OCI-LY1 (cell line): Measurements from ENCODE around the gene CPEB4.

Source experiments
- H2AFZ ChIP-seq: fragments of 200-600 bp; sonication (generic), shearing (Covaris generic); 2 replicates; pipeline ENCODE4 v1.6.0; 2014; ENCODE audit warnings: antibody characterized with exemption, mild to moderate bottlenecking, low read length
- H3F3A ChIP-seq: fragments of 200-600 bp; sonication (generic), shearing (Covaris generic); 2 replicates; pipeline ENCODE4 v1.6.0; 2014; ENCODE audit warnings: mild to moderate bottlenecking, antibody characterized with exemption, low read length, moderate library complexity; ENCODE audit not compliant: insufficient read depth
- H3K27ac ChIP-seq: fragments of 200-600 bp; sonication (generic); 2 replicates; pipeline ENCODE4 v1.5.1; 2014; ENCODE audit warnings: low read length, mixed run types, mild to moderate bottlenecking, low read depth; ENCODE audit not compliant: poor library complexity, severe bottlenecking
- H3K27me3 ChIP-seq: fragments of 200-600 bp; sonication (generic); 2 replicates; pipeline ENCODE4 v1.6.0; 2014; ENCODE audit warnings: antibody characterized with exemption, mild to moderate bottlenecking, low read length, moderate library complexity; ENCODE audit not compliant: insufficient read depth
- H3K36me3 ChIP-seq: fragments of 200-600 bp; sonication (generic); 2 replicates; pipeline ENCODE4 v1.6.1; 2014; ENCODE audit warnings: mild to moderate bottlenecking, antibody characterized with exemption, low read length, moderate library complexity, mixed read lengths; ENCODE audit not compliant: insufficient read depth
- H3K4me1 ChIP-seq: fragments of 200-600 bp; sonication (generic); 2 replicates; pipeline ENCODE4 v1.5.1; 2014; ENCODE audit warnings: mild to moderate bottlenecking, low read length, moderate library complexity; ENCODE audit not compliant: insufficient read depth, severe bottlenecking
- H3K4me2 ChIP-seq: fragments of 200-600 bp; sonication (generic), shearing (Covaris generic); 2 replicates; pipeline ENCODE4 v1.6.1; 2014; ENCODE audit warnings: low read length
- H3K4me3 ChIP-seq: fragments of 200-600 bp; sonication (generic); 2 replicates; pipeline ENCODE4 v1.5.1; 2014; ENCODE audit warnings: low read length, low read depth, mild to moderate bottlenecking, mixed read lengths; ENCODE audit not compliant: poor library complexity, severe bottlenecking
- H3K79me2 ChIP-seq: fragments of 200-600 bp; shearing (Covaris generic); 2 replicates; pipeline ENCODE4 v1.6.1; 2016; ENCODE audit warnings: mixed run types, low read length, mixed read lengths; ENCODE audit not compliant: insufficient read depth
- H3K9ac ChIP-seq: fragments of 200-600 bp; sonication (generic), shearing (Covaris generic); 2 replicates; pipeline ENCODE4 v1.6.1; 2014; ENCODE audit warnings: mild to moderate bottlenecking, low read length, mixed read lengths
- H3K9me2 ChIP-seq: fragments of 200-600 bp; sonication (generic), shearing (Covaris generic); 2 replicates; pipeline ENCODE4 v1.6.1; 2014; ENCODE audit warnings: low read depth, mild to moderate bottlenecking, low read length, mixed read lengths
- H3K9me3 ChIP-seq: fragments of 200-600 bp; shearing (Covaris generic); 2 replicates; pipeline ENCODE4 v1.6.1; 2014; ENCODE audit warnings: low read length, mixed read lengths
- H4K20me1 ChIP-seq: fragments of 200-600 bp; sonication (generic), shearing (Covaris generic); 2 replicates; pipeline ENCODE4 v1.6.0; 2016; ENCODE audit warnings: mild to moderate bottlenecking, low read length; ENCODE audit not compliant: insufficient read depth
- EZH2 ChIP-seq: fragments of 200-600 bp; sonication (generic), shearing (Covaris generic); IDR thresholded peaks from 2 replicates; pipeline ENCODE4 v1.8.0; 2017; ENCODE audit warnings: borderline replicate concordance, mixed run types, mild to moderate bottlenecking, antibody characterized with exemption, low read length, moderate library complexity, mixed read lengths
- TF ChIP-seq, protein P1 (sequence below): fragments of 200-600 bp; sonication (generic), shearing (Covaris generic); IDR thresholded peaks from 2 replicates; pipeline ENCODE4 v1.5.1; 2017; ENCODE audit warnings: mild to moderate bottlenecking, antibody characterized with exemption, low read length, moderate library complexity, mixed read lengths

The CPEB4 gene

DNA sequence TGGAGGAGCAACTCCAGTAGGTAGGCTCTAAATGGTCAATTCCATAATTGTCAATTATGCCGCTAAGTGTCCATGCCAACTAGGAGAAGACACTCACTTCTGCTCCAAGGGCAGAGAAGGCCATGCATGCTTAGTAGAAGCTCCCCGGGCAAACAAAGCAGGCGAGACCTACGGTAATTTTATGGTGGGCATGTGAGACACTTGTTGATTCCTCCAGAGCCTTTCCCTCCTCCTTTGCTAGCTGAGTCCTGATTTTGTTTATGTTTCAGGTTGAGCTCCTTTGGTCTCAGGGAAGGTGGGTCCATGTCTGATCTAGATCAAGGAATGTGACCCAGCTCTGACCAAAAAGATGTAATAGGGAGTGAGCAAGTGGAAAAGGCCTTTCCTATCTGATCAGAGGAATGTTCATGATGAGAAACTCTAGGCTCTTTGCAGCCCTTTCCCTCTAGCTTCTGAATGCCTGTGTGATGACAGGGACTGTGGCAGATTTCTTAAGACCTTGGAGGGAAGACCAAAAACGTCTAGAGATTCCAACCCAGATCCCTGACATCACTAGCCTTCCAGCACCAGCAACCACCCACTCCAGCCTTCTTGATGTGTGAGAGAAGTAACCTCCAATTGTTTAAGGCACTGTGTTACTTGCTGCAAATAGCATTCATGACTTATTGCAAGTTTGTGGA lies 7.7 kb upstream of the CPEB4 start:
- no peak overlapping the region for H2AFZ ChIP-seq
- H3K4me2 ChIP-seq = no peak overlapping the region
- H3K27ac ChIP-seq = no peak overlapping the region

DNA sequence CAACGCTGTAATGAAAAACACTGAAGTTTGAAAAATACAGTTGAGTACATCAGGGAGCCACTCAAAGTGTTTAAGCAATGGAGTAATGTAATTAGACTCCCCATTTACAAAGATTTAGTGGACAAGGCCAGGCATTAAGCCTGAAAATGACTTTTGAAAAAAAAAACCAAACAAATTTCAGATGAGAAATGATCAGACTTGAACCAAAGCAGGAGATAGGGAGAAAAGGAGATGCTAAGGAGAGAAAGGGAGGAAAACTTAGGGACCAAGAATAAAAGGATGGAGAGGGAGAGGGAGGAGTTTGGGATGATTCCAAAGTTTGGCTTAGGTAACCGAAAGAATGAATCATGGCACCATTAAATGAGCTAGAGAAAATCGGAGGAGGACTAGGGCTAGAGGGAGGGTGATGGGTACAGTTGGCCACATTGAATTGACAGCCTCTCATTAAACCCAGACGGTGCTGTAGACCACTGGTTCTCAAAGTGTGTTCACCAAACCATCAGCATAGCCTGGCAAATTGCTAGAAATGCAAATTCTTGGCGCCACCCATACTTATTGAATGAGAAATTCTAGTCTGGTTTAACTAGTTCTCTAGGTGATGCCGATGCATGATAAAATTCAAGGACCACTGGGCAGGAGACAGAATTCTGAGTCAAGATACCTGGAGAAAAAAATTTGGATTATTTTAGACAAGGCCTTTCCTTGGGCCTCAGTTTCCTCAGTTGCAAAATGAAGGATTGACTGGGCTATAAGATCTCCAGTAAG lies 6.2 kb upstream of the CPEB4 start:
- no peak overlapping the region for H3K4me2 ChIP-seq
- no peak overlapping the region for H3K27ac ChIP-seq
- H3K4me3 ChIP-seq = no peak overlapping the region
- H2AFZ ChIP-seq = no peak overlapping the region
- no peaks in the 10 kb centered on the region for H3K9me2 ChIP-seq
- no peaks in the 10 kb centered on the region for H4K20me1 ChIP-seq
- TF ChIP-seq, protein P1, sequence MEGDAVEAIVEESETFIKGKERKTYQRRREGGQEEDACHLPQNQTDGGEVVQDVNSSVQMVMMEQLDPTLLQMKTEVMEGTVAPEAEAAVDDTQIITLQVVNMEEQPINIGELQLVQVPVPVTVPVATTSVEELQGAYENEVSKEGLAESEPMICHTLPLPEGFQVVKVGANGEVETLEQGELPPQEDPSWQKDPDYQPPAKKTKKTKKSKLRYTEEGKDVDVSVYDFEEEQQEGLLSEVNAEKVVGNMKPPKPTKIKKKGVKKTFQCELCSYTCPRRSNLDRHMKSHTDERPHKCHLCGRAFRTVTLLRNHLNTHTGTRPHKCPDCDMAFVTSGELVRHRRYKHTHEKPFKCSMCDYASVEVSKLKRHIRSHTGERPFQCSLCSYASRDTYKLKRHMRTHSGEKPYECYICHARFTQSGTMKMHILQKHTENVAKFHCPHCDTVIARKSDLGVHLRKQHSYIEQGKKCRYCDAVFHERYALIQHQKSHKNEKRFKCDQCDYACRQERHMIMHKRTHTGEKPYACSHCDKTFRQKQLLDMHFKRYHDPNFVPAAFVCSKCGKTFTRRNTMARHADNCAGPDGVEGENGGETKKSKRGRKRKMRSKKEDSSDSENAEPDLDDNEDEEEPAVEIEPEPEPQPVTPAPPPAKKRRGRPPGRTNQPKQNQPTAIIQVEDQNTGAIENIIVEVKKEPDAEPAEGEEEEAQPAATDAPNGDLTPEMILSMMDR = no peak
- TF ChIP-seq EZH2 = no peak
- no peaks in the 10 kb centered on the region for H3K9me3 ChIP-seq
- H3K36me3 ChIP-seq = no peaks in the 10 kb centered on the region; the same call in 1 of the 2 replicates
- peaks cover 49% of the 10 kb centered on the region for H3K4me1 ChIP-seq
- H3F3A ChIP-seq = no peaks in the 10 kb centered on the region
- H3K9ac ChIP-seq = no peak overlapping the region
- no peaks in the 10 kb centered on the region for H3K27me3 ChIP-seq
- H3K79me2 ChIP-seq = no peaks in the 10 kb centered on the region

More for the DNA sequence above, 7.7 kb upstream of the CPEB4 start:
- no peaks in the 10 kb centered on the region for H4K20me1 ChIP-seq
- H3K9me2 ChIP-seq = no peaks in the 10 kb centered on the region
- TF ChIP-seq, protein P1 = no peak
- TF ChIP-seq EZH2 = no peak
- peaks cover 34% of the 10 kb centered on the region for H3K4me1 ChIP-seq
- no peak overlapping the region for H3K4me3 ChIP-seq
- H3K9me3 ChIP-seq = no peaks in the 10 kb centered on the region
- no peak overlapping the region for H3K9ac ChIP-seq
- H3F3A ChIP-seq = no peaks in the 10 kb centered on the region
- no peaks in the 10 kb centered on the region for H3K27me3 ChIP-seq
- no peaks in the 10 kb centered on the region for H3K79me2 ChIP-seq
- H3K36me3 ChIP-seq = no peaks in the 10 kb centered on the region; the same call in 1 of the 2 replicates

DNA sequence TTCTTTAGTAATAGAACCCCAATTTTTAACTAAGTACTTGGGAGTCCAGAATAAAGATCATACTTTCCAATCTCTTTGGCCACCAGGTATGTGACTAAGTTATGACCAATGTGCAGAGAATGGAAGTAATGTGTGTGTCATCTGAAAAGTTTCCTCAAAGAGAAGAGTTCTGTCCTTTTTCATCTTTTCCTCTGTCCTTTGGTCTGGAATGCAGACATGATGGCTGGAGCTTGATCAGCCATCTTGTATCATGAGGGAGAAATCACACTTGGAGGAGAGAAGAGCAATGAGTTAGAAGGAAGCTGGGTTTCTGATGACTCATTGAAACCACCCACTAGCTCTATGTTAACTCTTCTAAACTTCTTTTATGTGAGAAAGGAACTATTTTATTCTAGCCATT lies 5.5 kb upstream of the CPEB4 start:
- no peak overlapping the region for H3K9ac ChIP-seq
- no peak for TF ChIP-seq EZH2
- TF ChIP-seq, protein P1 = no peak
- H3K27ac ChIP-seq = no peak overlapping the region
- no peak overlapping the region for H3K4me2 ChIP-seq
- peaks cover 53% of the 10 kb centered on the region for H3K4me1 ChIP-seq
- H3F3A ChIP-seq = no peaks in the 10 kb centered on the region
- H3K9me2 ChIP-seq = no peaks in the 10 kb centered on the region
- H3K9me3 ChIP-seq = no peaks in the 10 kb centered on the region
- H3K36me3 ChIP-seq = no peaks in the 10 kb centered on the region; the same call in 1 of the 2 replicates
- H3K4me3 ChIP-seq = no peak overlapping the region
- H3K79me2 ChIP-seq = no peaks in the 10 kb centered on the region
- no peaks in the 10 kb centered on the region for H4K20me1 ChIP-seq
- no peak overlapping the region for H2AFZ ChIP-seq
- H3K27me3 ChIP-seq = no peaks in the 10 kb centered on the region
